ENCODE measurements around the gene ATP2A1.

DNA sequence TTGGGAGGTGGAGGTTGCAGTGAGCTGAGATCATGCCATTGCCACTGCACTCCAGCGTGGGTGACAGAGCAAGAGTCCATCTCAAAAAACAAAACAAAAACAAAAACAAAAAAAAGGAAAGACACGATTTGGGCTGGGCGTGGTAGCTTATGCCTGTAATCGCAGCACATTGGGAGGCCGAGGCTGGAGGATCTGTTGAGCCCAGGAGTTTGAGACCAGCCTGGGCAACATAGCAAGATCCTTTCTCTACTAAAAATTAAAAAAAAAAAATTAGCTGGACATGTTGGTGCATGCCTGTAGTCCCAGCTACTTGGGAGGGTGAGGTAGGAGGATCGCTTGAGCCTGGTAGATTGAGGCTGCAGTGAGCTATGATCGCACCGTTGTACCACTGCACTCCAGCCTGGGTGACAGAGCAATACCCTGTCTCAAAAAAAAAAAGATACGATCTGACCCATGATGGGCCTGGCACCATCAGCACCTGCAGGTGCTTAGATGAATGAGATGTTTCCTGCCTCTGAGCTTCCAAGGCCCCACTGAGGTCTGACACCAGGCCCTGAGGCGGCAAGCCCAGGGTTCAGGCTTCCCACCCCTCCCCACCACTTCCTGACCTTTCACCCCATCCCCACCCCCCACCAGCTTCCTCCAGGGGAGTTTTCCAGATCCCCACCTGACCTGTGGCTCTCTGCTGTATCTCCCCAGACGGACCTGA lies 21.7 kb downstream of the ATP2A1 start:
- TF ChIP-seq POLR2A (IDR thresholded peaks at IDR 0.05) (no peak), CTCF (IDR thresholded peaks at IDR 0.05) (no peak), EP300 (IDR thresholded peaks at IDR 0.05) (no peak)
